ENCODE results near the gene PCDH17.
A peak's percentile ranks its signal among the peaks of the same experiment; 100 is the strongest.

Gene PCDH17

GRCh38 chr13:57631596-57632275 lies at the start of gene PCDH17:
Gene PCDH17 (plus strand): TSS chr13:57631744. CDS start chr13:57632547, 803 bp downstream.
- DNase-seq, result peak in 55 of 56 donors; percentile 10 to 90 (median 72)

- DNase-seq, result no peak
Observed at GRCh38 chr13:57582032-57582431, 49.5 kb upstream of the PCDH17 start.

- no peak for DNase-seq
Observed at GRCh38 chr13:57583529-57583928, 48.0 kb upstream of the PCDH17 start.

GRCh38 chr13:57588639-57589038 lies 42.9 kb upstream of the PCDH17 start:
- DNase-seq, result no peak

GRCh38 chr13:57595775-57596174 lies 35.8 kb upstream of the PCDH17 start:
- DNase-seq, result no peak

- no peak for DNase-seq
Observed at GRCh38 chr13:57601536-57601935, 30.0 kb upstream of the PCDH17 start.

- no peak for DNase-seq
Observed at GRCh38 chr13:57604442-57604841, 27.1 kb upstream of the PCDH17 start.

GRCh38 chr13:57611969-57612368 lies 19.6 kb upstream of the PCDH17 start:
- no peak for DNase-seq

- DNase-seq, result no peak
Observed at GRCh38 chr13:57612568-57612967, 19.0 kb upstream of the PCDH17 start.

GRCh38 chr13:57624565-57625435 lies 6.7 kb upstream of the PCDH17 start:
- DNase-seq, result peak in 26 of 56 donors; percentile 1 to 74 (median 22)

- DNase-seq, result no peak
Observed at GRCh38 chr13:57627663-57628062, 3.9 kb upstream of the PCDH17 start.

- peak in 48 of 56 donors; percentile 14 to 86 (median 66) for DNase-seq
Observed at GRCh38 chr13:57629391-57629804, 2.1 kb upstream of the PCDH17 start.

- peak; percentile 74 to 99 (median 98) for DNase-seq
Observed at GRCh38 chr13:57629821-57630235, 1.7 kb upstream of the PCDH17 start.

- peak in 54 of 56 donors; percentile 5 to 87 (median 66) for DNase-seq
Observed at GRCh38 chr13:57630661-57631595, 616 bp upstream of the PCDH17 start.

- DNase-seq, result peak in 46 of 56 donors; percentile 9 to 90 (median 64)
Observed at GRCh38 chr13:57632276-57633140, 964 bp downstream of the PCDH17 start.

- DNase-seq, result peak in 55 of 56 donors; percentile 27 to 93 (median 80)
Observed at GRCh38 chr13:57633141-57633949, 1.8 kb downstream of the PCDH17 start.

GRCh38 chr13:57633950-57634838 lies 2.6 kb downstream of the PCDH17 start:
- peak in 50 of 56 donors; percentile 3 to 81 (median 64) for DNase-seq

GRCh38 chr13:57634839-57635165 lies 3.3 kb downstream of the PCDH17 start:
- DNase-seq, result peak in 36 of 56 donors; percentile 22 to 81 (median 64)
